ENCODE measurements around the gene MAN2A1.
"Not testable (repeated sequence)": the region's sequence is repeated elsewhere in the genome, so short reads cannot be mapped to it uniquely, and the experiment has no call there.

Gene MAN2A1

DNA sequence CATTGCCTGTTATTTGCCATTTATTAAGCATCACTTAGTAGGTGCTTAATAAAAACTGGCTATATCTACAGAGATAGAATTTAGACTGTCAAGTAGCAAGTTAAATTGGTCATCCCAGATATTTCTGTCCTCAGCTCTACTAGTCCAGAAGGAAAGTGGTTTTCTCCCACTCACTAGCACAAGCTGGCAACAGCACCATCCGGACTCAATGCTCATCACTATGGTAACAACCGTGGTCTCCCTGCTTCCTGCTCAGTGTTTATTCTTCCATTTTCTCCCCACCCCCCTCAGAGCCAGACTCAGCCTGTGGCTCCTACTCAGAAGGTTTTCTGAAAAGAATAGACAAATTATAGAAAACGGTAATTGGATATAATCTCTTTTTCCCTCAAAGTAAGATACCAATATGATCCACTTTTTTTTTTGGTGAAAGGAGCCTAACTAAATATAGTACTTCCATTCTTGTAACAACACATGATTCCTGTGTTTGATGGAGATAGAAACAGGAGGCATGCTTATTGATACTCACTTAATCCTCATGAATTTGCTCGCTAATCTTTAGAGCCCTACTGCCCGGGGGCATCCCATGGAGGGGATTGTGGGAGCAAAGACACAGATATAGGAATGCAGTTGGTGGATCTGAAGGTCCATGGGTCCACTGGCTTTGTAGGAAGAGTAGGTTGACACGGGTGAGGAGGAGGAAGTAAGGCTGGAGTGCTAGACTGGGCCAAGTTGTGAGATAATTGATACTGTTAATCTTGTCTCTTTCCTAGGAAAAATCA lies 191.4 kb downstream of the MAN2A1 start:
- TF ChIP-seq, protein P1, sequence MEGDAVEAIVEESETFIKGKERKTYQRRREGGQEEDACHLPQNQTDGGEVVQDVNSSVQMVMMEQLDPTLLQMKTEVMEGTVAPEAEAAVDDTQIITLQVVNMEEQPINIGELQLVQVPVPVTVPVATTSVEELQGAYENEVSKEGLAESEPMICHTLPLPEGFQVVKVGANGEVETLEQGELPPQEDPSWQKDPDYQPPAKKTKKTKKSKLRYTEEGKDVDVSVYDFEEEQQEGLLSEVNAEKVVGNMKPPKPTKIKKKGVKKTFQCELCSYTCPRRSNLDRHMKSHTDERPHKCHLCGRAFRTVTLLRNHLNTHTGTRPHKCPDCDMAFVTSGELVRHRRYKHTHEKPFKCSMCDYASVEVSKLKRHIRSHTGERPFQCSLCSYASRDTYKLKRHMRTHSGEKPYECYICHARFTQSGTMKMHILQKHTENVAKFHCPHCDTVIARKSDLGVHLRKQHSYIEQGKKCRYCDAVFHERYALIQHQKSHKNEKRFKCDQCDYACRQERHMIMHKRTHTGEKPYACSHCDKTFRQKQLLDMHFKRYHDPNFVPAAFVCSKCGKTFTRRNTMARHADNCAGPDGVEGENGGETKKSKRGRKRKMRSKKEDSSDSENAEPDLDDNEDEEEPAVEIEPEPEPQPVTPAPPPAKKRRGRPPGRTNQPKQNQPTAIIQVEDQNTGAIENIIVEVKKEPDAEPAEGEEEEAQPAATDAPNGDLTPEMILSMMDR (IDR thresholded peaks at IDR 0.05; ENCODE audit: borderline replicate concordance, insufficient read depth, low read depth, low read length) = no peak
- H3K4me3 ChIP-seq (ENCODE audit: low read depth, low read length) = no peak overlapping the region

DNA sequence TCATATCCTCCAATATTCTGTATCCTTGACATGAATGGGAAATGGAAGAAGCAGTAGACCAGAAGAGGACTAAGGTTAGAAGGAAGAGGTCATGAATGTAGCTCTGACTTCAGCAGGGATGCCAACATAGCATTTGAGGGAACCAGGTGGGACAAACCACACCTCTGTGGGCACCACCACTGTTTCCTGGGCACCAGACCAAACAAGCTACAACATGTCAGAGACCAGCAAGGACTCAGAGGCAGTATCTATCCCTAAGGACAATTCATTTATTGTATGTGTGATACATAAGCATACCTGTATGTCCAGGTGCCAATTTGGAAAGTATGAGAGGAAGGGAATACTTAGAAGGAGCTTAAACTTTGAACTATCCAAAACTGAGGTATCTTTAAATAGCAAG lies 192.8 kb downstream of the MAN2A1 start:
- no peak overlapping the region for H3K4me3 ChIP-seq (ENCODE audit: low read depth, low read length)
- TF ChIP-seq, protein P1 (IDR thresholded peaks at IDR 0.05; ENCODE audit: borderline replicate concordance, insufficient read depth, low read depth, low read length) = no peak

DNA sequence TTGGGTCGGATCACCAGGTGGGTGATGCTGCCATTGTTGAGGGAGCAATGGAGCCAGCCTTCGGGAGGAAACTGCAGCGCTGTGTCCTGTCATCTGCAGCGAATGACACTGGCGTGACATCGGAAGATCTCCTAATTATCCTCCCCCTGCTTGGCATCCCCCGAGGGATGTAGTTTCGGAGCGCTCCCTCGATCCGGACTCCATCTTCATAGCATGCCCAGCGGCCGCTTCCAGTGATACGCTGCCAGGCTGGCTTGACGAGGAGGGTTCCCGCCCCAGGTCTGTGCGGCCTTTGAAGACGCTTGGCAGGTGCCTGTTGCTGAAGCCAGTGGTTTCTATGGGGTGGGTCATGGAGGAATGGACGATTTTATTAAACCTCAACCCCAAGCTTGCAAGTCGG lies 194.9 kb downstream of the MAN2A1 start:
- TF ChIP-seq, protein P1 (IDR thresholded peaks at IDR 0.05; ENCODE audit: borderline replicate concordance, insufficient read depth, low read depth, low read length) = no peak
- no peak overlapping the region for H3K4me3 ChIP-seq (ENCODE audit: low read depth, low read length)

DNA sequence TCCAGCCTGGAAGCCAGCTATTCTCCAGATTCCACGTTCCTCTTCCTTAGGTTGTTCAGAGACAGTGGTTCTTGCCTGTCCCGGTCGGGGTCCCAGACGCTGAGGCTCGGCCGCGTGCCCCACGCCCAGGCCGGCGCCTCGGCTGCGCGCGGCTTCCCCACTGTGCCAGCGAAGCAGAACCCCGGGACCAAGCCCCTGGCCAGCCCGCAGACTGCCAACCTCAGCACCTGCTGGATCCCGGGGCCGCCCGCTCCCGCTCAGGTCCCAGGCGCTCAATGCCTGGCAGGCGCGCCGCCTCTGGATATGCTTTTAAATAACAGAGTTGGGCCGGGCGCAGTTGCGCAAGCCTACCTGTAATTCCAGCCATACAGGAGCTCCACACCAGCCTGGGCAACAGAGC lies 195.5 kb downstream of the MAN2A1 start:
- TF ChIP-seq, protein P1 (IDR thresholded peaks at IDR 0.05; ENCODE audit: borderline replicate concordance, insufficient read depth, low read depth, low read length) = no peak
- H3K4me3 ChIP-seq (ENCODE audit: low read depth, low read length) = no peak overlapping the region

DNA sequence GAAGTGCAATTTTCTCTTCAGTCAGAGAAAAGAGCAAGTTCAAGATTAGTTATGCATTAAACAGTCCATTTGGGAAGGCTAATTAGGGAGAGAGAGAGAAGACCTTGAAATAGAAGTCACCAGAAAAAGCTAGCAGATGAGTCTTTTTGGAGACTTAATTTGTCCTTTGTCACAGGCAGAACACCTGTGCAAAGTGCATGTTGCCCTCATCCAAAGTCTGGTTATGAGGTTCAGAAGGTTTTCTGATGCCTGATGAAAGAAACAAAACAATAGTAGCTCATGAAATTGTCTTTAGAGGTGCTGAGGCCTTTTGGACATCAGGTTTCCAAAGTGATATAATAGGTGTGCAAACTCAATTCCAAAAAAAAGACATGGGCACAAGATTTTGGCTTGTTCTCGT lies 199.3 kb downstream of the MAN2A1 start:
- no peak overlapping the region for H3K4me3 ChIP-seq (ENCODE audit: low read depth, low read length)
- TF ChIP-seq, protein P1 (IDR thresholded peaks at IDR 0.05; ENCODE audit: borderline replicate concordance, insufficient read depth, low read depth, low read length) = no peak

DNA sequence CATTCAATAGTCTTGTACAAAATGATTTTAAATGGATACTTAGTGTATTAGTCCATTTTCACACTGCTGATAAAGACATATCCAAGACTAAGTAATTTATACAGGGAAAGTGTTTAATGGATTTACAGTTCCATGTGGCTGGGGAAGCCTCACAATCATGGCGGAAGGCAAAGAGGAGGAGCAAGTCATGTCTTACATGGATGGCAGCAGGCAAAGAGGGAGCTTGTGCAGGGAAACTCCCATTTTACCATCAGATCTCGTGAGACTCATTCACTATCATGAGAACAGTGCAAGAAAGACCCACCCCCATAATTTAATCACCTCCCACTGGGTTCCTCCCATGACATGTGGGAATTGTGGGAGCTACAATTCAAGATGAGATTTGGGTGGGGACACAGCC lies 203.5 kb downstream of the MAN2A1 start:
- H3K4me3 ChIP-seq (ENCODE audit: low read depth, low read length) = not testable (repeated sequence)

DNA sequence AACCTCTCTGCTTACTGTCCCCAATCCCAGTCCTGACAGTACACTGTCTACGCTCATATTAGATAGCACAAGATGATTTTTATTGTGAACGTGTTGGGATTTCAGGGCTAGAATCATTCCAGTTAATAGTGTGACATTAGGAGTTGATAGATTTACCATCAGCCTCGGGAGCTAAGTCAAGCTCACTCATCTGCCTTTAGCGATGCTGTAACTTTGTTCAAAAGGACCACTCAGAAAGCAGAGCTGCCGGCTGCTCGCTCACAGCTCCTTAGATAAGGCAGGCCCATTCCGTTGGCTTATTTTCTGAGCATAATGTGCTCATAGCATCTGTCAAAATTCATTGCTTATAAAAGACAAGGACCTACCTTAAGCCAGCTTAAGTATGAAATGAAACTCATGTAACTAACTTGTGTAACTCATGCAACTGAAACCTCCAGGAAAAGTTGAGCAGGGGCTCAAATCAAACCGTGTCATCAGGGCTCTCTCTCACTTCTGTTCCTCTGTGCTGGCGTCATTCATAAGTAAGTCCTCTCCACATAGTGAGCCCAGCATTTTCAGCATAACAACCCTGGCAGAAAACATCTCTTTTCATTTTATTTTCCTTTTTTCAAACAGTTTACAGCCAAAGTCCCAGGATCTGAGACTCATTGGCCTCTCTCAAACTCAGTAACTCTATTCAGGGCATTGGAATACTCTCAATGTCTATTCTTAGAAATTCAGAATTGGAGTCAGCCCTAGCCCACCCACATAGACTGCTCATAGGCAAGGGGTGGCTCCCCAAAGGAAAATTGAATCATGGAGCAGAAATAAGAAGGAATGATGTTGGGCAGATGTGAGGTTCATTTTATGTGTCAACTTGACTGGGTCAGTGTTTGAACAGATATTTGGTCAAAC lies 208.8 kb downstream of the MAN2A1 start:
- TF ChIP-seq, protein P1 (IDR thresholded peaks at IDR 0.05; ENCODE audit: borderline replicate concordance, insufficient read depth, low read depth, low read length) = no peak
- no peak overlapping the region for H3K4me3 ChIP-seq (ENCODE audit: low read depth, low read length)
